Uterus (tissue), 4 donors: ENCODE data around the gene TAF8. TPM values are rescaled to one million over a fixed set of nuclear protein-coding genes. Genes with fewer than 3 reads are reported as not detected.

Source experiments
- DNase-seq, 2 donors: peaks; one replicate each; pipeline ENCODE4 v3.0.0-alpha.2; 2019 to 2020
- H3K27ac ChIP-seq, 2 donors: fragments of 200-600 bp; sonication (generic); 1 replicate in 1 of 2; 2 replicates in 1 of 2; pipeline ENCODE4 v1.5.1; 2016 to 2018
- H3K27me3 ChIP-seq, 2 donors: fragments of 200-600 bp; sonication (generic); one replicate each; pipeline ENCODE4 v1.5.1; 2018 to 2019; ENCODE audit warnings: control low read depth in 1 of 2
- H3K36me3 ChIP-seq, 2 donors: fragments of 200-600 bp; sonication (generic); one replicate each; pipeline ENCODE4 v1.5.1; 2019; ENCODE audit warnings: control low read depth in 1 of 2
- H3K4me1 ChIP-seq, 2 donors: fragments of 200-600 bp; sonication (generic); one replicate each; pipeline ENCODE4 v1.5.1; 2018 to 2019; ENCODE audit warnings: control low read depth in 1 of 2
- H3K4me3 ChIP-seq, 2 donors: fragments of 200-600 bp; sonication (generic); 1 replicate in 1 of 2; 2 replicates in 1 of 2; pipeline ENCODE4 v1.5.1; 2018 to 2019; ENCODE audit warnings: mild to moderate bottlenecking in 1 of 2
- H3K9me3 ChIP-seq, 2 donors: fragments of 200-600 bp; sonication (generic); one replicate each; pipeline ENCODE4 v1.5.1; 2019; ENCODE audit warnings: control low read depth in 1 of 2
- CTCF ChIP-seq, 4 experiments: fragments of 200-600 bp in 2 of 4; fragments of 450-650 bp in 2 of 4; sonication (generic) in 2 of 4; IDR thresholded peaks; one replicate each; pipeline ENCODE4 v1.5.1; 2016 to 2019; ENCODE audit warnings: antibody characterized with exemption in 4 of 4, mild to moderate bottlenecking in 2 of 4, moderate library complexity in 1 of 4
- POLR2A ChIP-seq, 2 donors: fragments of 450-650 bp; IDR thresholded peaks; one replicate each; pipeline ENCODE4 v1.6.1; 2016; ENCODE audit warnings: antibody characterized with exemption in 2 of 2, mild to moderate bottlenecking in 1 of 2, moderate library complexity in 1 of 2
- intact Hi-C: fragments of 100-400 bp; cut with DNase I; formaldehyde crosslinking; loops from one replicate; pipeline ENCODE4 v1.15.1; 2023; ENCODE audit warnings: low total_unique reads
- total RNA-seq, 4 donors: library from RNA; depleted of rRNA in 3 of 4; stranded (reverse); fragments of >200 nt in 3 of 4; gene quantifications; one replicate each; pipeline versions ENCODE4 v1.1.0 to v1.2.4, GENCODE V29; 2014 to 2023
- donor health status: DM: yes; HTN: yes; CAD: no.

Gene TAF8
- total RNA-seq, 4 donors from 2014 or later, result 16.0 to 45.6 (median 37.5) TPM

- DNase-seq, result no peak
- no peaks in the 10 kb centered on the region for H3K4me1 ChIP-seq
- intact Hi-C loops, result no loop called here
- H3K27ac ChIP-seq, result no peak overlapping the region
- H3K36me3 ChIP-seq, result no peaks in the 10 kb centered on the region
- no peaks in the 10 kb centered on the region for H3K27me3 ChIP-seq
- H3K4me3 ChIP-seq, result no peak overlapping the region
- H3K9me3 ChIP-seq, result no peaks in the 10 kb centered on the region
- TF ChIP-seq POLR2A (IDR thresholded peaks at IDR 0.05) (no peak), CTCF (IDR thresholded peaks at IDR 0.05) (no peak)
Observed at GRCh38 chr6:42059743-42060142, 9.4 kb downstream of the TAF8 start.

- no peaks in the 10 kb centered on the region for H3K27me3 ChIP-seq
- no peaks in the 10 kb centered on the region for H3K36me3 ChIP-seq
Observed at GRCh38 chr6:42066156-42066675, 15.9 kb downstream of the TAF8 start.

GRCh38 chr6:42068173-42068572, 17.8 kb downstream of the TAF8 start:
- H3K27me3 ChIP-seq, result no peaks in the 10 kb centered on the region
- no peak overlapping the region for H3K27ac ChIP-seq
- intact Hi-C loops, result no loop called here
- no peaks in the 10 kb centered on the region for H3K36me3 ChIP-seq
- TF ChIP-seq POLR2A (IDR thresholded peaks at IDR 0.05), result no peak
- TF ChIP-seq CTCF (IDR thresholded peaks at IDR 0.05), result no peak
- H3K9me3 ChIP-seq, result no peaks in the 10 kb centered on the region
- DNase-seq, result no peak
- H3K4me1 ChIP-seq, result no peaks in the 10 kb centered on the region
- H3K4me3 ChIP-seq, result no peak overlapping the region

More at GRCh38 chr6:42066156-42066675, 15.9 kb downstream of the TAF8 start:
- no peaks in the 10 kb centered on the region for H3K9me3 ChIP-seq
- intact Hi-C loops, result no loop called here
- TF ChIP-seq POLR2A (IDR thresholded peaks at IDR 0.05), result no peak
- no peak for TF ChIP-seq CTCF (IDR thresholded peaks at IDR 0.05)
- no peaks in the 10 kb centered on the region for H3K4me1 ChIP-seq
- no peak overlapping the region for H3K4me3 ChIP-seq
- no peak overlapping the region for H3K27ac ChIP-seq
- DNase-seq, result no peak

GRCh38 chr6:42068872-42069522, 18.7 kb downstream of the TAF8 start:
- Histone ChIP-seq H3K9me3 (no peaks in the 10 kb centered on the region), H3K4me3 (no peak overlapping the region), H3K36me3 (no peaks in the 10 kb centered on the region), H3K27me3 (no peaks in the 10 kb centered on the region), H3K27ac (no peak overlapping the region), H3K4me1 (no peaks in the 10 kb centered on the region)
- TF ChIP-seq CTCF (IDR thresholded peaks at IDR 0.05) (no peak), POLR2A (IDR thresholded peaks at IDR 0.05) (no peak)
- no peak for DNase-seq
- intact Hi-C loops, result no loop called here

GRCh38 chr6:42071881-42072583, 21.7 kb downstream of the TAF8 start:
- TF ChIP-seq POLR2A (IDR thresholded peaks at IDR 0.05) (no peak), CTCF (IDR thresholded peaks at IDR 0.05) (no peak)
- Histone ChIP-seq H3K27ac (no peak overlapping the region), H3K4me3 (no peak overlapping the region), H3K4me1 (no peaks in the 10 kb centered on the region), H3K9me3 (no peaks in the 10 kb centered on the region), H3K27me3 (no peaks in the 10 kb centered on the region), H3K36me3 (no peaks in the 10 kb centered on the region)
- DNase-seq, result no peak
- intact Hi-C loops, result no loop called here
